OCI-LY1 (cell line): Measurements from ENCODE around the gene JAG1.

Source experiments
- H2AFZ ChIP-seq: fragments of 200-600 bp; sonication (generic), shearing (Covaris generic); 2 replicates; pipeline ENCODE4 v1.6.0; 2014; ENCODE audit warnings: antibody characterized with exemption, mild to moderate bottlenecking, low read length
- H3F3A ChIP-seq: fragments of 200-600 bp; sonication (generic), shearing (Covaris generic); 2 replicates; pipeline ENCODE4 v1.6.0; 2014; ENCODE audit warnings: mild to moderate bottlenecking, antibody characterized with exemption, low read length, moderate library complexity; ENCODE audit not compliant: insufficient read depth
- H3K27ac ChIP-seq: fragments of 200-600 bp; sonication (generic); 2 replicates; pipeline ENCODE4 v1.5.1; 2014; ENCODE audit warnings: low read length, mixed run types, mild to moderate bottlenecking, low read depth; ENCODE audit not compliant: poor library complexity, severe bottlenecking
- H3K27me3 ChIP-seq: fragments of 200-600 bp; sonication (generic); 2 replicates; pipeline ENCODE4 v1.6.0; 2014; ENCODE audit warnings: antibody characterized with exemption, mild to moderate bottlenecking, low read length, moderate library complexity; ENCODE audit not compliant: insufficient read depth
- H3K36me3 ChIP-seq: fragments of 200-600 bp; sonication (generic); 2 replicates; pipeline ENCODE4 v1.6.1; 2014; ENCODE audit warnings: mild to moderate bottlenecking, antibody characterized with exemption, low read length, moderate library complexity, mixed read lengths; ENCODE audit not compliant: insufficient read depth
- H3K4me1 ChIP-seq: fragments of 200-600 bp; sonication (generic); 2 replicates; pipeline ENCODE4 v1.5.1; 2014; ENCODE audit warnings: mild to moderate bottlenecking, low read length, moderate library complexity; ENCODE audit not compliant: insufficient read depth, severe bottlenecking
- H3K4me2 ChIP-seq: fragments of 200-600 bp; sonication (generic), shearing (Covaris generic); 2 replicates; pipeline ENCODE4 v1.6.1; 2014; ENCODE audit warnings: low read length
- H3K4me3 ChIP-seq: fragments of 200-600 bp; sonication (generic); 2 replicates; pipeline ENCODE4 v1.5.1; 2014; ENCODE audit warnings: low read length, low read depth, mild to moderate bottlenecking, mixed read lengths; ENCODE audit not compliant: poor library complexity, severe bottlenecking
- H3K79me2 ChIP-seq: fragments of 200-600 bp; shearing (Covaris generic); 2 replicates; pipeline ENCODE4 v1.6.1; 2016; ENCODE audit warnings: mixed run types, low read length, mixed read lengths; ENCODE audit not compliant: insufficient read depth
- H3K9ac ChIP-seq: fragments of 200-600 bp; sonication (generic), shearing (Covaris generic); 2 replicates; pipeline ENCODE4 v1.6.1; 2014; ENCODE audit warnings: mild to moderate bottlenecking, low read length, mixed read lengths
- H3K9me2 ChIP-seq: fragments of 200-600 bp; sonication (generic), shearing (Covaris generic); 2 replicates; pipeline ENCODE4 v1.6.1; 2014; ENCODE audit warnings: low read depth, mild to moderate bottlenecking, low read length, mixed read lengths
- H3K9me3 ChIP-seq: fragments of 200-600 bp; shearing (Covaris generic); 2 replicates; pipeline ENCODE4 v1.6.1; 2014; ENCODE audit warnings: low read length, mixed read lengths
- H4K20me1 ChIP-seq: fragments of 200-600 bp; sonication (generic), shearing (Covaris generic); 2 replicates; pipeline ENCODE4 v1.6.0; 2016; ENCODE audit warnings: mild to moderate bottlenecking, low read length; ENCODE audit not compliant: insufficient read depth
- CTCF ChIP-seq: fragments of 200-600 bp; sonication (generic), shearing (Covaris generic); IDR thresholded peaks from 2 replicates; pipeline ENCODE4 v1.5.1; 2017; ENCODE audit warnings: mild to moderate bottlenecking, antibody characterized with exemption, low read length, moderate library complexity, mixed read lengths
- EZH2 ChIP-seq: fragments of 200-600 bp; sonication (generic), shearing (Covaris generic); IDR thresholded peaks from 2 replicates; pipeline ENCODE4 v1.8.0; 2017; ENCODE audit warnings: borderline replicate concordance, mixed run types, mild to moderate bottlenecking, antibody characterized with exemption, low read length, moderate library complexity, mixed read lengths

Gene JAG1

GRCh38 chr20:10634211-10634610 is 39.6 kb downstream of the JAG1 start:
- Histone ChIP-seq H3K36me3 (no peaks in the 10 kb centered on the region), H3K9ac (no peak overlapping the region), H2AFZ (no peak overlapping the region), H3K4me3 (no peak overlapping the region), H3F3A (no peaks in the 10 kb centered on the region), H3K79me2 (no peaks in the 10 kb centered on the region), H3K9me3 (no peaks in the 10 kb centered on the region), H4K20me1 (no peaks in the 10 kb centered on the region), H3K27me3 (no peaks in the 10 kb centered on the region), H3K9me2 (no peaks in the 10 kb centered on the region), H3K27ac (no peak overlapping the region), H3K4me2 (no peak overlapping the region), H3K4me1 (no peaks in the 10 kb centered on the region)
- TF ChIP-seq EZH2 (no peak), CTCF (no peak)

GRCh38 chr20:10633718-10634117 is 40.1 kb downstream of the JAG1 start:
- H3K4me3 ChIP-seq: no peak overlapping the region
- no peaks in the 10 kb centered on the region for H3K79me2 ChIP-seq
- H3K27me3 ChIP-seq: no peaks in the 10 kb centered on the region
- H3K9me3 ChIP-seq: no peaks in the 10 kb centered on the region
- H3K9ac ChIP-seq: no peak overlapping the region
- no peaks in the 10 kb centered on the region for H3K4me1 ChIP-seq
- no peaks in the 10 kb centered on the region for H3K36me3 ChIP-seq
- TF ChIP-seq CTCF (no peak), EZH2 (no peak)
- no peak overlapping the region for H3K4me2 ChIP-seq
- H3K9me2 ChIP-seq: no peaks in the 10 kb centered on the region
- H3F3A ChIP-seq: no peaks in the 10 kb centered on the region
- no peak overlapping the region for H2AFZ ChIP-seq
- H3K27ac ChIP-seq: no peak overlapping the region
- H4K20me1 ChIP-seq: no peaks in the 10 kb centered on the region

- Histone ChIP-seq H3K27me3 (no peaks in the 10 kb centered on the region), H3K27ac (no peak overlapping the region), H2AFZ (no peak overlapping the region), H4K20me1 (no peaks in the 10 kb centered on the region), H3K9ac (no peak overlapping the region), H3K4me2 (no peak overlapping the region), H3K9me3 (no peaks in the 10 kb centered on the region), H3K79me2 (no peaks in the 10 kb centered on the region), H3K36me3 (no peaks in the 10 kb centered on the region), H3F3A (no peaks in the 10 kb centered on the region), H3K4me3 (no peak overlapping the region), H3K4me1 (no peaks in the 10 kb centered on the region), H3K9me2 (no peaks in the 10 kb centered on the region)
- TF ChIP-seq EZH2 (no peak), CTCF (no peak)
Measured at GRCh38 chr20:10632721-10633509, 40.9 kb downstream of the JAG1 start.
